ENCODE data around the gene TTC23. TPM values are rescaled to one million over a fixed set of nuclear protein-coding genes. Genes with fewer than 3 reads are reported as not detected.

Gene TTC23
- total RNA-seq, 2 experiments from 2014 or later, result 0.19 to 0.81 TPM

DNA sequence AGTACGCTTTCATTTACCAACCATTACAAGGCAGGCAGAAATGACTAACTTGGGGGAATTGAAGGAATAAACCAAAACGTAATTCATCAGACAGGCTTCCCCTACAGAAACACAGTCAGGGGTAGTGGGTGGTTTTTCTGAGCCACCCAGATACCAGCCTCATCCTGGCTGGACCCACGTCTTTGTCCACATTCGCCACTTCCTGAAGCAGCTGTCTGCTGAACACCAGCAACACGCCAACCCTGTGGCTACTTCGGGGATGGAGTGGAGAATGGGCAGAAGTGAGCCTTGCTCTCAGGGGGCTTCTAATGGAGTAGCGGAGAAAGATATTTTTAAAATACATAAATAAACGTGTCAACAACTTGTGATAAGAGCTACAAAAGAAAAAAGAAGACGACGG is 104.4 kb downstream of the TTC23 start:
- Histone ChIP-seq H3K4me3 (ENCODE audit: low read length) (no peak overlapping the region), H3K36me3 (ENCODE audit: insufficient read depth, low read length) (no peaks in the 10 kb centered on the region), H3K27me3 (ENCODE audit: control insufficient read depth in 1 of 2, insufficient read depth in 2 of 2, low read length in 2 of 2) (no peaks in the 10 kb centered on the region), H3K9me3 (ENCODE audit: control insufficient read depth in 1 of 2, insufficient read depth in 1 of 2, low read length in 2 of 2) (no peaks in the 10 kb centered on the region), H3K4me1 (ENCODE audit: insufficient read depth, low read length) (no peaks in the 10 kb centered on the region), H3K27ac (ENCODE audit: low read depth in 1 of 2, low read length in 2 of 2) (no peak overlapping the region)
- Mint-ChIP-seq H3K27ac (no peak overlapping the region), H3K4me3 (no peak overlapping the region), H3K4me1 (ENCODE audit: low read depth) (no peaks in the 10 kb centered on the region), H3K36me3 (ENCODE audit: low read depth) (no peaks in the 10 kb centered on the region), H3K27me3 (no peaks in the 10 kb centered on the region), H3K9me3 (no peaks in the 10 kb centered on the region)
- POLR2A ChIA-PET, result no interaction called here
- TF ChIP-seq, protein P1, sequence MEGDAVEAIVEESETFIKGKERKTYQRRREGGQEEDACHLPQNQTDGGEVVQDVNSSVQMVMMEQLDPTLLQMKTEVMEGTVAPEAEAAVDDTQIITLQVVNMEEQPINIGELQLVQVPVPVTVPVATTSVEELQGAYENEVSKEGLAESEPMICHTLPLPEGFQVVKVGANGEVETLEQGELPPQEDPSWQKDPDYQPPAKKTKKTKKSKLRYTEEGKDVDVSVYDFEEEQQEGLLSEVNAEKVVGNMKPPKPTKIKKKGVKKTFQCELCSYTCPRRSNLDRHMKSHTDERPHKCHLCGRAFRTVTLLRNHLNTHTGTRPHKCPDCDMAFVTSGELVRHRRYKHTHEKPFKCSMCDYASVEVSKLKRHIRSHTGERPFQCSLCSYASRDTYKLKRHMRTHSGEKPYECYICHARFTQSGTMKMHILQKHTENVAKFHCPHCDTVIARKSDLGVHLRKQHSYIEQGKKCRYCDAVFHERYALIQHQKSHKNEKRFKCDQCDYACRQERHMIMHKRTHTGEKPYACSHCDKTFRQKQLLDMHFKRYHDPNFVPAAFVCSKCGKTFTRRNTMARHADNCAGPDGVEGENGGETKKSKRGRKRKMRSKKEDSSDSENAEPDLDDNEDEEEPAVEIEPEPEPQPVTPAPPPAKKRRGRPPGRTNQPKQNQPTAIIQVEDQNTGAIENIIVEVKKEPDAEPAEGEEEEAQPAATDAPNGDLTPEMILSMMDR (IDR thresholded peaks at IDR 0.05), result no peak
- intact Hi-C loops (cut with DNase I, micrococcal nuclease), result no loop called here
- CTCF ChIA-PET, result no interaction called here
- DNase-seq (no peak), ATAC-seq (ENCODE audit: poor library complexity) (no peak)

DNA sequence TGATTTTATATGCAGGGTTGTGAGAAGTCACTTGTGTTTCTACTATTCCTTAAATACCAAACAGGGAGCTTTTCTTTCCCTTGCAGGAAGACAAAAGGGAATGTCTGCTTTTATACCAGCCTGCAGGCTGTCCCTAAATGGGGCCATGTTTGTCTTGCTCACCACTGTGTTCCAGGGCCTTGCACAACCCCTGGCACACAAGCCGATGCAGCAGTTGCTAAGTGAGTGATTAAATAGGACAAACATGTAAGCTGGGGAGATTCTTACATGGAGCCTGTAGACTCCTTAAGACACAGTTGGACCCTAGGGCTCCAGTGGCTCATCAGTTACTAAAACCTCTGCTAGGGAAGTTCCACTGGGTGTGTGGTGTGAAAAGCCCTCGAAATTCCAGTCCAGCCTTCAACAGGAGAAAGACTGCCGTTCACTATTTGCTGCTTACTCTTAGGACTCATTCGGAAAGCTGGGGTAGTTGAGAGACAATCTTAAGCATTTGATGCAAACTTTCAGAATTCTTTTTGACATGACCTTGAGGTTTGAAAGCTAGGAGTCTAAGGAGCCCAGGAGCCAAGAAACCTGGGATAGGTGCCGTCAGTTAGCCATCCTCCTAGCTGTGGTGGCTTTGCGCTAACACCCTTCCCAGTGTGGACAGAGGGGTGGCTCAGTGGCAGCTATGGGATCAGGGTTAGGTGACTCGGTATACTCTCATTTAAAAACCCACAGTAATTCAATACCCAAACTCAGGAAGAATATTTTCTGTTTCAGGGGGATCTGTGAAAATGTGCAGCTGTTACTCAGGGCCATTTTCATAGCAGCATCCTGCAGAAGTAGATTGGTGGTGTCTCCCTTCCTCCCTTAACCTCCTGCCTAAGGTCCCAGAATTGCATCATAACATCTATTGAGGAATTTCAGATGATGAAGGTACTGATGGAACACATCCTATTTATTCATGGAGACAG is 105.4 kb downstream of the TTC23 start:
- no peaks in the 10 kb centered on the region for H3K27me3 Mint-ChIP-seq
- no peak for ATAC-seq (ENCODE audit: poor library complexity)
- no peaks in the 10 kb centered on the region for H3K9me3 ChIP-seq (ENCODE audit: control insufficient read depth in 1 of 2, insufficient read depth in 1 of 2, low read length in 2 of 2)

DNA sequence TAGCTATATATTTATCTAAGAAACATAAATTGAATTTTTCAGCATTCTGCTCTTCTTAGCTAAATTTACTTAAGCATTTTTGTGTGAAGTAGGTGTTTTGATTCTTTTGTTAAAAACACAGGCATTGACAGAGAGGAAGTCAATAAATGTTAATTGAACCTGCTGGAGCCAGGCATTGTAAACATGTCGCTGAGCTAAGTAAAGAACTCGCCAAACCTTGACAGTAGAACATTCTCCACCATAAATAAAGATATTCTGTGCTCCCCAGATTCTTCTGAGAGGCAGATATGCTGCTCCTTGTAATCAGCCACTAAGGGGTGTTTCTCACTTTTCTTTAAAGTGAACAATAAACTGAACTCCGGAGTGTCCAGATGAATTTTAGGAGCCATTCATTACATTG is 106.1 kb downstream of the TTC23 start:
- POLR2A ChIA-PET, result no interaction called here
- DNase-seq, result no peak
- H3K27me3 ChIP-seq (ENCODE audit: control insufficient read depth in 1 of 2, insufficient read depth in 2 of 2, low read length in 2 of 2), result no peaks in the 10 kb centered on the region
- H3K4me1 Mint-ChIP-seq (ENCODE audit: low read depth), result no peaks in the 10 kb centered on the region
- CTCF ChIA-PET, result no interaction called here
- no peaks in the 10 kb centered on the region for H3K4me1 ChIP-seq (ENCODE audit: insufficient read depth, low read length)
- H3K36me3 Mint-ChIP-seq (ENCODE audit: low read depth), result no peaks in the 10 kb centered on the region
- no peaks in the 10 kb centered on the region for H3K27me3 Mint-ChIP-seq
- ATAC-seq (ENCODE audit: poor library complexity), result no peak
- H3K9me3 ChIP-seq (ENCODE audit: control insufficient read depth in 1 of 2, insufficient read depth in 1 of 2, low read length in 2 of 2), result no peaks in the 10 kb centered on the region
- no peak overlapping the region for H3K4me3 Mint-ChIP-seq
- intact Hi-C loops (cut with DNase I, micrococcal nuclease), result no loop called here
- no peaks in the 10 kb centered on the region for H3K36me3 ChIP-seq (ENCODE audit: insufficient read depth, low read length)
- no peaks in the 10 kb centered on the region for H3K9me3 Mint-ChIP-seq
- H3K4me3 ChIP-seq (ENCODE audit: low read length), result no peak overlapping the region
- no peak overlapping the region for H3K27ac Mint-ChIP-seq
- H3K27ac ChIP-seq (ENCODE audit: low read depth in 1 of 2, low read length in 2 of 2), result no peak overlapping the region
- TF ChIP-seq, protein P1 (IDR thresholded peaks at IDR 0.05), result no peak

More for the DNA sequence above, 105.4 kb downstream of the TTC23 start:
- Histone ChIP-seq H3K36me3 (ENCODE audit: insufficient read depth, low read length) (no peaks in the 10 kb centered on the region), H3K4me1 (ENCODE audit: insufficient read depth, low read length) (no peaks in the 10 kb centered on the region), H3K4me3 (ENCODE audit: low read length) (no peak overlapping the region), H3K27me3 (ENCODE audit: control insufficient read depth in 1 of 2, insufficient read depth in 2 of 2, low read length in 2 of 2) (no peaks in the 10 kb centered on the region), H3K27ac (ENCODE audit: low read depth in 1 of 2, low read length in 2 of 2) (no peak overlapping the region)
- no peaks in the 10 kb centered on the region for H3K4me1 Mint-ChIP-seq (ENCODE audit: low read depth)
- intact Hi-C loops (cut with DNase I, micrococcal nuclease), result no loop called here
- TF ChIP-seq, protein P1 (IDR thresholded peaks at IDR 0.05), result no peak
- no peaks in the 10 kb centered on the region for H3K36me3 Mint-ChIP-seq (ENCODE audit: low read depth)
- no peaks in the 10 kb centered on the region for H3K9me3 Mint-ChIP-seq
- ChIA-PET POLR2A (no interaction called here), CTCF (no interaction called here)
- DNase-seq, result no peak
- no peak overlapping the region for H3K27ac Mint-ChIP-seq
- H3K4me3 Mint-ChIP-seq, result no peak overlapping the region
